ENCODE data around the gene POTEF.
"Not testable (repeated sequence)": the region's sequence is repeated elsewhere in the genome, so short reads cannot be mapped to it uniquely, and the experiment has no call there.

DNA sequence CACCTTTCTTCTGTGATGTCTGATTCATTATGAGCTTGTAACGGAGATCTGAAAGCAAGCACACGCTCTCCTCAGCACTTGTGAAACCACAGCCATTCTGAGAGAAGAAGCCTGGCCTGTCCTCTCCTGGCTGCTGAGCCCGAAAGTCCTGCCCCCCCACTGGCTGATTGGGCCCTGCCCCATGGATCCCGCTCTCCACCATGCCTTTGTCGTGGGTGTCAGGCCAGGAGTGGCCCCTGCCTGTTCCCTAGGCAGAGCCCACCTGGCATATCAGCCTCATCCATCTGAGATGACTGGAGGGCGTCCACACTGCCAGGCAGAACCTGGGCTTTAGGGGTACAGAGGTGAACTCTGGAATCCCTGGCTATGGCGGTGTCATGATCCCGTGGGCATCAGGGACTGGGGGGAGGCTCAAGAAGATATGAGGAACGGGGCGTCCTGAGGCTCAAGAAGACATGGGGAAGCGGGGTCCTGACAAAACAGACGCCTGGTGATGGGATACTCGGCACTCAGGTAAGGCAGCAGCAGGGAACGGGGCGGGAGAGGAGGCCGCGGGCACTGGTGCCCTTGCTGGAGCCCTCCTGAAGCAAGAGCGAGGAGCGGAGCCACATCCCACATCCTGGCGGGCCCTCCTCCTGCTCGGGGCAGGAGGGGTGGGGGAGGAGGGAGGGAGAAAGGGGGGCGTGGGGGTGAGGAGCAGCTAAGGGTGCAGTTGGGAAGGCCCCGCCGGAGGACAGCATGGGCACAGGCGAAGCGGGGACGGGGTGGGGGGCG, 14.4 kb upstream of the POTEF start:
- TF ChIP-seq, protein P1, sequence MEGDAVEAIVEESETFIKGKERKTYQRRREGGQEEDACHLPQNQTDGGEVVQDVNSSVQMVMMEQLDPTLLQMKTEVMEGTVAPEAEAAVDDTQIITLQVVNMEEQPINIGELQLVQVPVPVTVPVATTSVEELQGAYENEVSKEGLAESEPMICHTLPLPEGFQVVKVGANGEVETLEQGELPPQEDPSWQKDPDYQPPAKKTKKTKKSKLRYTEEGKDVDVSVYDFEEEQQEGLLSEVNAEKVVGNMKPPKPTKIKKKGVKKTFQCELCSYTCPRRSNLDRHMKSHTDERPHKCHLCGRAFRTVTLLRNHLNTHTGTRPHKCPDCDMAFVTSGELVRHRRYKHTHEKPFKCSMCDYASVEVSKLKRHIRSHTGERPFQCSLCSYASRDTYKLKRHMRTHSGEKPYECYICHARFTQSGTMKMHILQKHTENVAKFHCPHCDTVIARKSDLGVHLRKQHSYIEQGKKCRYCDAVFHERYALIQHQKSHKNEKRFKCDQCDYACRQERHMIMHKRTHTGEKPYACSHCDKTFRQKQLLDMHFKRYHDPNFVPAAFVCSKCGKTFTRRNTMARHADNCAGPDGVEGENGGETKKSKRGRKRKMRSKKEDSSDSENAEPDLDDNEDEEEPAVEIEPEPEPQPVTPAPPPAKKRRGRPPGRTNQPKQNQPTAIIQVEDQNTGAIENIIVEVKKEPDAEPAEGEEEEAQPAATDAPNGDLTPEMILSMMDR (IDR thresholded peaks at IDR 0.05), result not testable (repeated sequence)
- TF ChIP-seq POLR2A (IDR thresholded peaks at IDR 0.05), result not testable (repeated sequence)
